PC-3 (cell line): Measurements from ENCODE around the gene TMEM87B. TPM values are rescaled to one million over a fixed set of nuclear protein-coding genes. Genes with fewer than 3 reads are reported as not detected.

Source experiments
- ATAC-seq: fragments of 200-7000 bp; cut with Tn5 transposase; 2 replicates; pipeline ENCODE4 v1.9.1; 2020; ENCODE audit warnings: mild to moderate bottlenecking, moderate library complexity
- BruUV-seq: library from RNA; stranded (reverse); fragments of 400-500 nt; replicated peaks from 2 replicates; lab custom pipeline; 2021; lab: Mats Ljungman, UMichigan
- CTCF ChIA-PET: fragments of 300-600 bp; sonication (Branson Sonifier 250); formaldehyde crosslinking; loops from one replicate; lab custom pipeline; 2022; ENCODE audit warnings: antibody characterized with exemption; lab: Charles Lee
- POLR2A ChIA-PET: fragments of 300-600 bp; sonication (Branson Sonifier 250); formaldehyde crosslinking; loops from one replicate; lab custom pipeline; 2022; ENCODE audit warnings: antibody characterized with exemption; ENCODE audit not compliant: unreplicated experiment; lab: Charles Lee
- DNase-seq: peaks from one replicate; pipeline ENCODE4 v3.0.0-alpha.2; 2015
- H2AFZ ChIP-seq: fragments of 300-600 bp; sonication (generic); 2 replicates; pipeline ENCODE4 v1.6.0; 2016; ENCODE audit warnings: antibody characterized with exemption, low read length
- H3F3A ChIP-seq: fragments of 300-600 bp; sonication (generic); one replicate; pipeline ENCODE4 v1.6.0; 2017; ENCODE audit warnings: antibody characterized with exemption, low read length, control low read depth, mild to moderate bottlenecking; ENCODE audit not compliant: unreplicated experiment
- H3K27ac ChIP-seq: fragments of 300-600 bp; sonication (generic); 2 replicates; pipeline ENCODE4 v1.5.1; 2016; ENCODE audit warnings: mild to moderate bottlenecking, low read length
- H3K27me3 ChIP-seq: fragments of 300-600 bp; sonication (generic); 2 replicates; pipeline ENCODE4 v1.6.1; 2016; ENCODE audit warnings: low read length, mixed read lengths
- H3K36me3 ChIP-seq: fragments of 300-600 bp; sonication (generic); 2 replicates; pipeline ENCODE4 v1.6.1; 2016; ENCODE audit warnings: low read depth, mixed run types, low read length, mixed read lengths
- H3K4me1 ChIP-seq: fragments of 300-600 bp; sonication (generic); 2 replicates; pipeline ENCODE4 v1.5.1; 2016; ENCODE audit warnings: low read length; ENCODE audit not compliant: insufficient read depth
- H3K4me2 ChIP-seq: fragments of 300-600 bp; sonication (generic); 2 replicates; pipeline ENCODE4 v1.6.0; 2016; ENCODE audit warnings: low read length
- H3K4me3 ChIP-seq: fragments of 300-600 bp; sonication (generic); 2 replicates; pipeline ENCODE4 v1.5.1; 2016; ENCODE audit warnings: mild to moderate bottlenecking, low read length, mixed read lengths
- H3K79me2 ChIP-seq: fragments of 300-600 bp; sonication (generic); 2 replicates; pipeline ENCODE4 v1.6.1; 2017; ENCODE audit warnings: low read length, mixed read lengths
- H3K9ac ChIP-seq: fragments of 300-600 bp; sonication (generic); 2 replicates; pipeline ENCODE4 v1.6.0; 2016; ENCODE audit warnings: mild to moderate bottlenecking, low read length
- H3K9me2 ChIP-seq: fragments of 300-600 bp; sonication (generic); replicated peaks from 2 replicates; pipeline ENCODE4 v1.6.1; 2016; ENCODE audit warnings: mixed run types, low read length, mixed read lengths
- H3K9me3 ChIP-seq: fragments of 300-600 bp; sonication (generic); 2 replicates; pipeline ENCODE4 v1.6.1; 2016; ENCODE audit warnings: low read length, mixed read lengths
- H4K20me1 ChIP-seq: fragments of 300-600 bp; sonication (generic); 2 replicates; pipeline ENCODE4 v1.6.1; 2016; ENCODE audit warnings: low read length, mixed read lengths
- EZH2 ChIP-seq: fragments of 300-600 bp; sonication (generic); IDR thresholded peaks from one replicate; pipeline ENCODE4 v1.6.1; 2017; ENCODE audit warnings: antibody characterized with exemption, mild to moderate bottlenecking, low read length; ENCODE audit not compliant: unreplicated experiment
- EZH2phosphoT487 ChIP-seq: fragments of 300-600 bp; sonication (generic); IDR thresholded peaks from 2 replicates; pipeline ENCODE4 v1.6.1; 2018; ENCODE audit warnings: mild to moderate bottlenecking, antibody characterized with exemption, low read length, borderline replicate concordance
- intact Hi-C: fragments of 100-400 bp; cut with micrococcal nuclease; formaldehyde crosslinking; loops from 2 replicates; pipeline ENCODE4 v1.9.0; 2023
- total RNA-seq: library from RNA; depleted of rRNA; stranded (reverse); fragments of >200 nt; gene quantifications from 2 replicates; pipeline ENCODE4 v1.2.3, GENCODE V29; 2014
- TF ChIP-seq, protein P1 (sequence below): fragments of 300-600 bp; sonication (generic); conservative IDR thresholded peaks from 2 replicates; pipeline ENCODE4 v1.5.1; 2017; ENCODE audit warnings: antibody characterized with exemption, low read depth, mild to moderate bottlenecking, low read length

TMEM87B gene
- total RNA-seq, 1 experiment from 2014 or later: 11.2 TPM

- no peak for ATAC-seq
These were observed 35.5 kb upstream of the TMEM87B start for GRCh38 chr2:112019569-112019982.

DNA sequence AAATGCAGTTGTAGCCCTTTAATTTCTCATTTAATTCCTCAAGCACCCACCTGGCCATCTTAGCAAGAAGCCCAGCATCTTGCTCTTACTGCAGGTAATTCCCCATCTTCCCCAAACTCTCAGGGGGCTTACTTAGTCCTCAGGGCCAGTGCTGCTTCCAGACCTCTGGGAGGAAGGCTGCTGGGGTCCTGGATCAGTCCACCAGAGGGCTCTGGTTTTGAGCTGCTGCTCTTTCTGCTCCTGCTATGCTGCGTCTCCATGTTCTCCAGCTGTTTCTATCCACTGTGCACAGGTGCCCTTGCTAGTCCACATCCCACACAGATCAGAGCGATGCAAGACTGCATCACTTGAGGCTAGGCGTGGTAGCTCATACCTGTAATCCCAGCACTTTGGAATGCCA, 34.5 kb upstream of the TMEM87B start:
- intact Hi-C loops: loop anchor here (2.0 kb wide), 1 partner anchor 46 kb away; no protein-coding TSS in a partner anchor
- TF ChIP-seq EZH2phosphoT487 (no peak), EZH2 (no peak)
- TF ChIP-seq, protein P1, sequence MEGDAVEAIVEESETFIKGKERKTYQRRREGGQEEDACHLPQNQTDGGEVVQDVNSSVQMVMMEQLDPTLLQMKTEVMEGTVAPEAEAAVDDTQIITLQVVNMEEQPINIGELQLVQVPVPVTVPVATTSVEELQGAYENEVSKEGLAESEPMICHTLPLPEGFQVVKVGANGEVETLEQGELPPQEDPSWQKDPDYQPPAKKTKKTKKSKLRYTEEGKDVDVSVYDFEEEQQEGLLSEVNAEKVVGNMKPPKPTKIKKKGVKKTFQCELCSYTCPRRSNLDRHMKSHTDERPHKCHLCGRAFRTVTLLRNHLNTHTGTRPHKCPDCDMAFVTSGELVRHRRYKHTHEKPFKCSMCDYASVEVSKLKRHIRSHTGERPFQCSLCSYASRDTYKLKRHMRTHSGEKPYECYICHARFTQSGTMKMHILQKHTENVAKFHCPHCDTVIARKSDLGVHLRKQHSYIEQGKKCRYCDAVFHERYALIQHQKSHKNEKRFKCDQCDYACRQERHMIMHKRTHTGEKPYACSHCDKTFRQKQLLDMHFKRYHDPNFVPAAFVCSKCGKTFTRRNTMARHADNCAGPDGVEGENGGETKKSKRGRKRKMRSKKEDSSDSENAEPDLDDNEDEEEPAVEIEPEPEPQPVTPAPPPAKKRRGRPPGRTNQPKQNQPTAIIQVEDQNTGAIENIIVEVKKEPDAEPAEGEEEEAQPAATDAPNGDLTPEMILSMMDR: peak; percentile 39; the same call in 1 of the 2 replicates
- Histone ChIP-seq H2AFZ (no peak overlapping the region), H3K4me1 (peaks cover 30% of the 10 kb centered on the region), H3K9me3 (no peaks in the 10 kb centered on the region), H3F3A (no peaks in the 10 kb centered on the region), H3K9ac (no peak overlapping the region), H3K27ac (no peak overlapping the region), H3K4me3 (no peak overlapping the region), H3K9me2 (no peaks in the 10 kb centered on the region), H4K20me1 (no peaks in the 10 kb centered on the region), H3K79me2 (no peaks in the 10 kb centered on the region), H3K27me3 (no peaks in the 10 kb centered on the region), H3K36me3 (no peaks in the 10 kb centered on the region), H3K4me2 (no peak overlapping the region)
- ATAC-seq: no peak
- no peak for DNase-seq
- no TSS peak for BruUV-seq
- POLR2A ChIA-PET: no interaction called here
- CTCF ChIA-PET: no interaction called here

More at GRCh38 chr2:112019569-112019982, 35.5 kb upstream of the TMEM87B start:
- Histone ChIP-seq H3K4me2 (no peak overlapping the region), H2AFZ (no peak overlapping the region), H3K4me3 (no peak overlapping the region), H3F3A (no peaks in the 10 kb centered on the region), H3K79me2 (no peaks in the 10 kb centered on the region), H3K27ac (no peak overlapping the region), H4K20me1 (no peaks in the 10 kb centered on the region), H3K36me3 (no peaks in the 10 kb centered on the region), H3K27me3 (no peaks in the 10 kb centered on the region), H3K9ac (no peak overlapping the region), H3K9me3 (no peaks in the 10 kb centered on the region), H3K9me2 (no peaks in the 10 kb centered on the region), H3K4me1 (peaks cover 38% of the 10 kb centered on the region)
- BruUV-seq: no TSS peak
- TF ChIP-seq, protein P1: no peak
- TF ChIP-seq EZH2: no peak
- no peak for TF ChIP-seq EZH2phosphoT487
- ChIA-PET CTCF (interaction anchor here (0.5 to 0.9 kb wide), 2 partner anchors 13 to 122 kb away, joined by 3 to 4 read pairs; no protein-coding TSS in a partner anchor), POLR2A (interaction anchor here (0.5 to 0.7 kb wide), 2 partner anchors 90 to 121 kb away, joined by 6 to 7 read pairs; partner anchors contain the start of gene MERTK)
- peak; percentile 56 for DNase-seq
- intact Hi-C loops: no loop called here

DNA sequence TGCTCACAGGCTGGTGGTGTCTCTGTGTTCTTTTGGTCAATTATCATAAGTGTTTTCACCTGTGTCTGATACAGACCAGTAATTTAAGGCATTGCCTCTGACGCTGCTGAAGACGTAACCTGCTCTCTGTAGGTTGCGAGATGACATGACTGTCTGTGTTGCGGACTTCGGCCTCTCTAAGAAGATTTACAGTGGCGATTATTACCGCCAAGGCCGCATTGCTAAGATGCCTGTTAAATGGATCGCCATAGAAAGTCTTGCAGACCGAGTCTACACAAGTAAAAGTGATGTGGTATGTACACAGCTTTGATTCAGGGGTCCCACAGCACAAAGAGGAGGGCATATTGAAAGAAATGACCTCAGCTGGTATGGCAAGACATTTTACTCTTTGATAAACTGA, 33.8 kb upstream of the TMEM87B start:
- H3K9me3 ChIP-seq: no peaks in the 10 kb centered on the region
- no peaks in the 10 kb centered on the region for H3K27me3 ChIP-seq
- no peak for DNase-seq
- no peaks in the 10 kb centered on the region for H3F3A ChIP-seq
- intact Hi-C loops: loop anchor here (2.0 kb wide), 1 partner anchor 46 kb away; no protein-coding TSS in a partner anchor
- no peaks in the 10 kb centered on the region for H4K20me1 ChIP-seq
- H3K27ac ChIP-seq: no peak overlapping the region
- H3K4me3 ChIP-seq: no peak overlapping the region
- TF ChIP-seq, protein P1: no peak
- TF ChIP-seq EZH2phosphoT487 (no peak), EZH2 (no peak)
- H3K36me3 ChIP-seq: no peaks in the 10 kb centered on the region
- ATAC-seq: no peak; the same call in 1 of the 2 replicates
- POLR2A ChIA-PET: no interaction called here
- H3K4me2 ChIP-seq: no peak overlapping the region
- H3K9ac ChIP-seq: no peak overlapping the region
- H3K9me2 ChIP-seq: no peaks in the 10 kb centered on the region
- H3K4me1 ChIP-seq: peaks cover 25% of the 10 kb centered on the region
- CTCF ChIA-PET: no interaction called here
- BruUV-seq: no TSS peak
- H3K79me2 ChIP-seq: no peaks in the 10 kb centered on the region
- H2AFZ ChIP-seq: no peak overlapping the region
